ENCODE data around the gene IFNL3. TPM values are rescaled to one million over a fixed set of nuclear protein-coding genes. Genes with fewer than 3 reads are reported as not detected.

Gene IFNL3
- total RNA-seq, 2 experiments from 2014 or later: not detected

- peaks cover 29% of the 10 kb centered on the region for H3K4me1 Mint-ChIP-seq (ENCODE audit: low read depth)
- POLR2A ChIA-PET: interaction anchor here (0.7 to 2.1 kb wide), 5 partner anchors 10 to 470 kb away, joined by 3 to 5 read pairs (median 3); partner anchors contain the start of genes GMFG and RPS16
Measured at GRCh38 chr19:39237200-39238184, 7.3 kb downstream of the IFNL3 start.

GRCh38 chr19:39236527-39236926 is 8.3 kb downstream of the IFNL3 start:
- Mint-ChIP-seq H3K9me3 (no peaks in the 10 kb centered on the region), H3K27ac (peak overlapping the region; percentile 85), H3K27me3 (no peaks in the 10 kb centered on the region), H3K36me3 (ENCODE audit: low read depth) (no peaks in the 10 kb centered on the region), H3K4me3 (peak overlapping the region; percentile 68), H3K4me1 (ENCODE audit: low read depth) (peaks cover 29% of the 10 kb centered on the region)
- intact Hi-C loops (cut with micrococcal nuclease): no loop called here
- ChIA-PET POLR2A (interaction anchor here (0.8 kb wide), 1 partner anchor 184 kb away, joined by 3 read pairs; no protein-coding TSS in a partner anchor), CTCF (no interaction called here)
- no peak for TF ChIP-seq CTCF (IDR thresholded peaks at IDR 0.05)
- ATAC-seq (peak; percentile 91), DNase-seq (peak; percentile 77)

More at GRCh38 chr19:39237200-39238184, 7.3 kb downstream of the IFNL3 start:
- intact Hi-C loops (cut with micrococcal nuclease): no loop called here
- peak overlapping the region; percentile 68 for H3K4me3 Mint-ChIP-seq
- ATAC-seq (peak; percentile 69), DNase-seq (peak; percentile 65)
- no peaks in the 10 kb centered on the region for H3K27me3 Mint-ChIP-seq
- TF ChIP-seq CTCF (IDR thresholded peaks at IDR 0.05): no peak
- CTCF ChIA-PET: no interaction called here
- peak overlapping the region; percentile 85 for H3K27ac Mint-ChIP-seq
- no peaks in the 10 kb centered on the region for H3K9me3 Mint-ChIP-seq
- no peaks in the 10 kb centered on the region for H3K36me3 Mint-ChIP-seq (ENCODE audit: low read depth)

- no peaks in the 10 kb centered on the region for H3K9me3 Mint-ChIP-seq
- ChIA-PET CTCF (interaction anchor here (0.6 kb wide), 1 partner anchor 110 kb away, joined by 3 read pairs; no protein-coding TSS in a partner anchor), POLR2A (no interaction called here)
Measured at GRCh38 chr19:39232708-39233107, 12.1 kb downstream of the IFNL3 start.

GRCh38 chr19:39230096-39230764 is 14.6 kb downstream of the IFNL3 start:
- ChIA-PET POLR2A (no interaction called here), CTCF (no interaction called here)
- no peak overlapping the region for H3K27ac Mint-ChIP-seq
- no peaks in the 10 kb centered on the region for H3K4me1 Mint-ChIP-seq (ENCODE audit: low read depth)
- no peaks in the 10 kb centered on the region for H3K9me3 Mint-ChIP-seq
- ATAC-seq (no peak), DNase-seq (no peak)
- no peaks in the 10 kb centered on the region for H3K27me3 Mint-ChIP-seq
- no peaks in the 10 kb centered on the region for H3K36me3 Mint-ChIP-seq (ENCODE audit: low read depth)
- H3K4me3 Mint-ChIP-seq: no peak overlapping the region
- intact Hi-C loops (cut with micrococcal nuclease): no loop called here
- no peak for TF ChIP-seq CTCF (IDR thresholded peaks at IDR 0.05)

More at GRCh38 chr19:39232708-39233107, 12.1 kb downstream of the IFNL3 start:
- Mint-ChIP-seq H3K27me3 (no peaks in the 10 kb centered on the region), H3K27ac (no peak overlapping the region), H3K4me1 (ENCODE audit: low read depth) (peaks cover 18% of the 10 kb centered on the region), H3K4me3 (no peak overlapping the region), H3K36me3 (ENCODE audit: low read depth) (no peaks in the 10 kb centered on the region)
- ATAC-seq (no peak), DNase-seq (no peak)
- TF ChIP-seq CTCF (IDR thresholded peaks at IDR 0.05): no peak
- intact Hi-C loops (cut with micrococcal nuclease): no loop called here

Measured in activated CD8-positive, alpha-beta T cell treated with anti-CD3 and anti-CD28 coated beads for 36 hours (primary cell).